Measurements from ENCODE around the gene MAP3K8.
"Not testable (repeated sequence)": the region's sequence is repeated elsewhere in the genome, so short reads cannot be mapped to it uniquely, and the experiment has no call there.

Gene MAP3K8

GRCh38 chr10:30422981-30423654, 10.9 kb upstream of the MAP3K8 start:
- DNase-seq (ENCODE audit: low read depth in 2 of 2): no peak

- DNase-seq (ENCODE audit: low read depth in 2 of 2): not testable (repeated sequence)
These were observed 10.2 kb upstream of the MAP3K8 start for GRCh38 chr10:30423655-30424275.

- DNase-seq (ENCODE audit: low read depth in 2 of 2): no peak
These were observed 8.5 kb upstream of the MAP3K8 start for GRCh38 chr10:30425336-30426075.

- no peak for DNase-seq (ENCODE audit: low read depth in 2 of 2)
These were observed 3.3 kb upstream of the MAP3K8 start for GRCh38 chr10:30430544-30431298.

- no peak for DNase-seq (ENCODE audit: low read depth in 2 of 2)
These were observed 2.5 kb upstream of the MAP3K8 start for GRCh38 chr10:30431435-30431911.

- DNase-seq (ENCODE audit: low read depth in 2 of 2): no peak
These were observed 1.2 kb upstream of the MAP3K8 start for GRCh38 chr10:30432622-30433305.

GRCh38 chr10:30433306-30433729, 666 bp upstream of the MAP3K8 start:
- DNase-seq (ENCODE audit: low read depth in 2 of 2): no peak

- peak; percentile 72 to 73 for DNase-seq (ENCODE audit: low read depth in 2 of 2)
These were observed 489 bp downstream of the MAP3K8 start for GRCh38 chr10:30434273-30435072.

- DNase-seq (ENCODE audit: low read depth in 2 of 2): no peak
These were observed 1.1 kb downstream of the MAP3K8 start for GRCh38 chr10:30435073-30435422.

GRCh38 chr10:30435499-30436167, 1.6 kb downstream of the MAP3K8 start:
- not testable (repeated sequence) for DNase-seq (ENCODE audit: low read depth in 2 of 2)

GRCh38 chr10:30436191-30436611, 2.2 kb downstream of the MAP3K8 start:
- DNase-seq (ENCODE audit: low read depth in 2 of 2): no peak

GRCh38 chr10:30436671-30437030, 2.7 kb downstream of the MAP3K8 start:
- DNase-seq (ENCODE audit: low read depth in 2 of 2): no peak

GRCh38 chr10:30437031-30437841, 3.3 kb downstream of the MAP3K8 start:
- DNase-seq (ENCODE audit: low read depth in 2 of 2): no peak

GRCh38 chr10:30438021-30438850, 4.3 kb downstream of the MAP3K8 start:
- no peak for DNase-seq (ENCODE audit: low read depth in 2 of 2)

- DNase-seq (ENCODE audit: low read depth in 2 of 2): no peak
These were observed 5.9 kb downstream of the MAP3K8 start for GRCh38 chr10:30439931-30440330.

GRCh38 chr10:30442019-30442606, 8.1 kb downstream of the MAP3K8 start:
- no peak for DNase-seq (ENCODE audit: low read depth in 2 of 2)

- DNase-seq (ENCODE audit: low read depth in 2 of 2): no peak
These were observed 9.1 kb downstream of the MAP3K8 start for GRCh38 chr10:30443049-30443448.

- no peak for DNase-seq (ENCODE audit: low read depth in 2 of 2)
These were observed 11.7 kb downstream of the MAP3K8 start for GRCh38 chr10:30445711-30446110.

All from stimulated activated CD8-positive, alpha-beta memory T cell treated with anti-CD3 and anti-CD28 coated beads, Interleukin-15, amount 100 ng/mL, for 48 hours (primary cell).